HG02571 (cell line): Measurements from ENCODE around the gene TEX14.
"Not testable (repeated sequence)": the region's sequence is repeated elsewhere in the genome, so short reads cannot be mapped to it uniquely, and the experiment has no call there.

Experiments
- ATAC-seq: cut with Tn5 transposase; IDR thresholded peaks from one replicate; pipeline ENCODE4 v1.9.1; 2021; ENCODE audit warnings: mild to moderate bottlenecking, moderate library complexity; ENCODE audit not compliant: unreplicated experiment

The TEX14 gene

DNA sequence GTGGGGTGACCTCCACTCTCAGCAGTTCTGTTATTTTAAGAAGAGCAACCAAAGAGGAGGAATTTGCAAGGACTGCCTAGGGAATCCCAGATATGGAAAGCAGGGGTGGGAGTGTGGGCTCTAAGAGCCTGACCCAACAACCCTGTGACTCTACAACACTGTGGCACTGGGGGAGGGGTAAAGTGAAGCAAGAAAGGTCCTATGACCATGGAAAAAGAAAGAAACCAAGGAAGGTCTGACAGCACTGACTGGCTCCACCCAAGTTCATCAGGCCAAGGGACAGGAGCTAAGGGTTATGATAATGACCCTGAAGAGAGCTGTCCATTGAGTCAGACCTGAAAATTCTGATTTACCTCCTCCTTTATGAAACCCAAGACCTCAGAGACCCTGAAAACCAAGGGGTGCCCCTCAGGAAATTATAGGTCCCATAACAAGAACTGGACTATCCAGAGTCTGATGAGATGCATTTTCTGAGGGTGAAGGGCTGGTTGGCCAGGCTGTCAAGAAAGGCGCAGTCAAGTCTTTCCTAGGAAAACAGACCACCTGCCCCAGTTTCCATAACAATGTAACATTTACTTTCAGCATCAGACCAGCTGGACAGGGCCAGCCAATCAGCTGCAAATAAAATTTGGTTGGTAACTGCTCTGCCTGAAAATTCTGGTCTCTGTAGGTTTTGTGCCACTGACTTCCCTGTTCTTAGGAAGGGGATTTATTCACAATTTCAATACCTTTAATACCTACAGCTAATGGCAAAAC, 123.6 kb downstream of the TEX14 start:
- no peak for ATAC-seq

DNA sequence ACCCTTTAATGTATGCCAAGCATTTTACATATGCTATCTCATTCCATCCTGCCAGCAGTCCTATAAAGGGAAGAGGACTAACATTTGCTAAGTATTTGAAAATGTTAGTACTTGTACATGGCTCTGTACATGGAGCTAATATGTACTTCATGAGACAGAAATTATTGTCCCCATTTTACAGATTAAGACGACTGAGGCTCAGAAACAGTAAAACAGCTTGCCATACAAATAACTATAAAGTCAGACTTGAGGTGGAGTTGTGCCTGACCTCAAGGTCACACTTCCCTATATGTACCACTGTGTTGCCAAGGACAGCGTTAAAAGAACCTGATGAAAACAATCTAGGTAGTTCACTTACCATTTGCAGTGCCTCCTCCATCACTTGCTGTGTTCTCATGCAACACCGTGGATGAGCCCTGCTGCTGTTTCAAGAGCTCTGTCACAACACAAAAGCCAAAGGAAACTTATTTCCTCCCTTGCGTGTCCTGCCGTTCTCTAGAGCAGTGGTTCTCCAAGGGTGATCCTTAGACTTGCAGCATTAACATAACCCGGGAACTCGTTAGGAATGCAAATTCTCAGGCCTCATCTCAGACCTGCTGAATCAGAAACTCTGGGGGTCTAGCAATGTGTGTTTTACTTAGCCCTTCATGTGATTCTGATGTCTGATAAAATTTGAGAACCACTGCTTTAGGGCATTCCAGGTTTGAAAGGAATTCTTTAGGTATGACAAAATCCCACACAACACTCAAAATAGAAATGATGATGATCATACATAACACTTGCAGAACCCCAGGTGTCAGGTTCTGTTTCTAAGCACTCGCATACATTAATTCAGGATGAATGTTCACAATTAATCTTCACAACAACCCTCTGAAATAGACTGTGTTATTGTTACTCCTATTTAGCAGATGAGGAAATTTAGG, 126.2 kb downstream of the TEX14 start:
- ATAC-seq, result no peak

DNA sequence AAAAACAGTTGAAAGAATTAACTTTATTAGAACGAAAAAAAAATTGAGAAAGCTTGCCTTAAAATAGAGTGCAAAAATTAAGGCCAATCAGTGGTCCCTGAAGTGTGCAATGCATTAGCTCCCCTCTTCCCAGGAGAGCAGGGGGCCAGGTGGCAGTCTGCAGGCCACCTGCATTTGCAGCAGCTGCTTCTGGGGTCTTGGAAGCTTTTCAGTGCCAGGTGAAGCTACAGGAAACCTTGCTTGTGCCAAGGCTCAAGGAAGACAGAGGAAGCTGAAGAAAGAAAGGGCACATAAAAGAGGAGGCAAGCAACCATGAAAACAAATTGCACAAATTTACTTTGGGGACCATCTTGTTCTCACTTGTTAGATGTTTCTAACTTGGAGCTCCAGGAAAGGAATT, 126.9 kb downstream of the TEX14 start:
- no peak for ATAC-seq

DNA sequence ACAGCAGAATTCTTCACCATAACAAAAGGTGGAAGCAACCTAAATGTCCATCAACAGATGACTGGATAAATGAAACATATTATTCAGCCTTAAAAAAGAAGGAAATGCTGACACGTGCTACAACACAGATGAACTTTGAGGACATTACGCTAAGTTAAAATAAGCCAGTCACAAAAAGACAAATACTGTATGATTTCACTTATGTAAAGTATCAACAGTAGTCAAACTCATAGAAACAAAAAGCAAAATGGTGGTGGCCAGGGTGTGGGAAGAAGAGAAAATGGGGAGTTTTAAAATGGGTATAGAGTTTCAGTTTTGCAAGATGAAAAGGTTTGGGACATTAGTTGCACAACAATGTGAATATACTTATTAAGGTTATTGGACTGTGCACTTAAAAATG, 127.6 kb downstream of the TEX14 start:
- ATAC-seq, result no peak

DNA sequence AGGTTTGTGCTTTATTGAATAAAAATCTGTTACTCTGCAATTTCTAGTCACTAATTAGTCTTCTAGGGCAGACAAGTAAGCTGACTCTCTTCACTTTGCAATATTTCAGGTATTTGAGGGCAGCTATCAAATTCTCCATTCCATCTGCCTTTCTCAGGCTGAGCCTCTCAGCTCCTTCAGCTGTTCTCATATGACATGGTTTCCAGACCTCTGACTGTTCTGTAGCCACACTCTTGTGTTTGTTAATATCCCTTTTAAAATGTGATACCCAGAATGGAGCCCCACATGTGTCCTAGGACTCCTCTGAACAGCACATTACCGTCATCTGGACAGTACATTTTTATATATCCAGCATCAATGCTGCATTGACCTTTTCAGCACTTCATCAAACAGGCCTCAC, 131.3 kb downstream of the TEX14 start:
- no peak for ATAC-seq

DNA sequence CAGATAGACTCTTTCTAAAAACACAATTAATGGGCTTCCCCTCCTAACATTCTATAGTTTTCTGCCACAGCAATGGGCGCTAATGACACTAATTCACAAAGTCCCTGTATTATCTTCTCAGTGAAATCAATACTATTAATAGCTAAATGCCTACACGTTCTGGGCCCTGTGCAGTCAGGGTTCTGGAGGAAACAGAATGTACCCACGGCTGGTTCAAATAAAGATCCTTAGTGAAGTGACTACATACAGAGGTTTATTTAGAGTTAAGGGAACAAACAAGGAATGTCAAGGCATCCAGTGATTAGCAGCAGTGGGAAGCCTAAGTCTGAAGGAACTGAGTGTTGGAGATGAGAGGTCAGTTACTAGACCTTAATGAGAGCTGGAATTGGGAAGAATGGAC, 133.9 kb downstream of the TEX14 start:
- no peak for ATAC-seq

DNA sequence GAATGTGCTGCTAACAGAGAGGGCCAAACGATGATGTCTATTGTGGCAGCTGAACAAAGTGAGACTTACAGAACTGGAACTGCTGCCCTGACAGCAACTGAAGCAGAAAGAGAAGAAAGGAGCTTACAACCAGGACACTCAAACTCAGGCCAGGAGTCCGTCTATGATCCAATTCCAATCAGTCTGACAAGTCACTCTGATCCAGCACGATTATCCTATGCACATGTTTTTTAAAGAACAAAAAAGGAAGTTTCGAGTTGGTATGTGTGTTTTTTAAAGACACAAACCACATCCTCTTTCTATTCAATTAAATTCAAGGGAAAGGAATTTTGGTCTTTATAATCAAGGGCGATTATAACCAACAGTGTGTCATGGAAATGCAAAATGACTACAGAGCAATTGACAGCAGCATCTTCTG, 135.0 kb downstream of the TEX14 start:
- ATAC-seq, result no peak

DNA sequence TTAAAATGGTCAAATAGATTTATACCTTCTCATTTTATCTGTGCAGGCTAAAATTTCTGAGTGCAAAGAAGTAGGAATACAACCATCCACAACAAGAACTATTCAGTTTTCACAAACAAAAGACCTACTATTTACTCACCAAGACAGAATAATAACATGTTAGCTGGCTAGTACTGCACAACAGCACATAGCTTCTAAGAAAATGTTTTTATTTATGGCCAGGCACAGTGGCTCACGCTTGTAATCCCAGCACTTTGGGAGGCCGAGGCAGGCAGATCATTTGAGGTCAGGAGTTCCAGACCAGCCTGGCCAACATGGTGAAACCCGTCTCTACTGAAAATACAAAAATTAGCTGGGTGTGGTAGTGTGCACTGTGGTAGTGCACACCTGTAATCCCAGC, 136.7 kb downstream of the TEX14 start:
- ATAC-seq, result not testable (repeated sequence)

DNA sequence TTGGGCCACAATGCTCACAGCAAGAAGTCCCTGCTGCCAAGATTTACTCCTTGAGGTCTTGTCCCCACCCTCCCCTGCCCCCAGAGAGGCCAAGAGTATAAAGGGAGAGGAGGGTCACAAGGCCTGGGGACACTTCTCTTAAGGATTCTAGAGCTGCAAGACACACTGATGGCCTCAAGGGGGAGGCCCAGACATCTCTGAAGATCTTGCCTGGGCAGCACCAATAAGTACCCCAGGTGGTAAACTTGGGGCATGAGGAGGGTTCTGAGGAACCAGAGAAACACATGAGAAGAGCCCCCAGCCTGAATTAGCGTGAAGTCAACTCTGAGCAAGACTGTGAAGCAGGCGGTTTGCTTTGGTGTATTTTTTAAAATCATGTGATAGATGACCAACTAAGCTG, 150.6 kb downstream of the TEX14 start:
- ATAC-seq, result no peak

DNA sequence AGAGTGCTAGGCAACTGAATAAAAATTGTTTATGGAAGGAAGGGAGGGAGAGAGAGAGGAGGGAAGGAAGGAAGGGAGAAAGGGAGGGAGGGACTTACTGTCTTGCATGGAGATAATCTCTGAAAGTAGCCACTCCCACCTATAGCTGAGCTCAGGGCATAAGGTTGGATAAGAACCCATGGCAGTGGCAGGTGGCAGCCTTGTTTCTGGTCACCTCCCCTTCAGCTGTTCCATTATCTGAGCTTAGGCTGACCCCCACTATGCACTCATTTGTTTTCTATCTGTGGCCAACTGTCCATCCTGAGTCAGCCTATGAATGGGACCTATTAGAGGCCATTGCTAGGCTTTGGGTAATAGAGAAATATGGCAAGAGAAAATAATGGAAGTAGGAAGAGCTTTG, 152.1 kb downstream of the TEX14 start:
- ATAC-seq, result no peak

DNA sequence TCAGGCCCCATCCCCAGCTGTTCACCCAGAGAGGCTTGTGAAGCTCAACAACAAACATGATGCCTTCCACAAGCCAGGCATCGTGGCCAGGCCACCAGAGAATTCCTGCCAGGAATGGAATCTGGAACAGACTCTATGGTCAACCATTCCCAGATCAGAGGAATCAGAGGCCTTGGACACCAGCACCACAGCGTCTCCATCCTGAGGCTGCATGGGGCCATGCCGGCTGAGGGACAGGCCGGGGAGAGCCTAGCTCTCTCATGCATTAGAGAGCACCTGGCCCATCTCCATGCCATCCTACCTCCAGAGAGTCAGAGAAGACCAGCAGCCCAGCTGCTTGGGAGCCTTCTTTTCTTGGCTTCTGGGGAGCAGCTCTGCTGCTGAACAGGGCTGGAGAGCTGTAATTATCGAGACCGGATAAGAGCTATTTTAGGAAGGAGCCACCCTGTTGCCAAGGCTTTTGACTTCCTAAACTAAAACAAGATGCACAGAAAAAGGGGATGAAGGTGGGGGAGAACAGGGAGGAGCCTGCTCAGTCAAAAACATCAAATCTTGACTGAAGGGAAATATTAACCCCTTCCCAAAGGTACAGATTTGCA, 152.9 kb downstream of the TEX14 start:
- ATAC-seq, result no peak

DNA sequence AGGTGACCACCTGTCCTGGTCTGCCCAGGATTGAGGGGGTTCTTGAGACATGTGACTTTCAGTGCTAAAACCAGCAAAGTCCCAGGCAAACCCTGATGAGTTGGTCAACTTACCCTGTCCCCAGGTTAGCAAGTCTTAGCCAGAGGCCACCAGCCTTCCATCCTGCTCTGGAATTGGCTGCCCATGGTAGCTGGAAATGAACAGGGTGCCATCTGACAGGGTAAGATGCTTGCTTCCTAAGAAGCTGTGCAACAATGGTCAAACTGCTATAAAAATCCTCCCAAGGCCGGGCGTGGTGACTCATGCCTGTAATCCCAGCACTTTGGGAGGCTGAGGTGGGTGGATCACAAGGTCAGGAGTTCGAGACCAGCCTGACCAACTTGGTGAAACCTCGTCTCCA, 154.6 kb downstream of the TEX14 start:
- no peak for ATAC-seq

DNA sequence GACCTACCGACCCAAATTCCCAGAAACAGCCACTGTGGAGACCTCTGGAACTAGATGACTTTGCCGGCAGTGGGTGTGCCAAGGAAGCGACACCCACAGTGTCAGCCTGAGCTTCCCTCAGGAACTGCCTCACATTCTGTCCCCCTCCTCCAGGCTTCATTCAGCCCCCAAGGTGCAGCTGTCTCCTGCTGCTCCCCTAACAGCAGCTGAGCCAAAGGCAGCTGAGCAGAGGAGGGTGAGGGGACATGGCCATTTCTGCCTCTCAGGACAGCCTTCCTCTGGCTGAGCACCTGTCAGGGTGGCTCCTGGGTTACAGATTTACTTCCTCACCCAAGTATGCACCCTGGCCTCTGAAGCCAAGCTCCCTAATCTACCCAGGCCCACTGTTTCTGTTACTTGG, 155.3 kb downstream of the TEX14 start:
- no peak for ATAC-seq

DNA sequence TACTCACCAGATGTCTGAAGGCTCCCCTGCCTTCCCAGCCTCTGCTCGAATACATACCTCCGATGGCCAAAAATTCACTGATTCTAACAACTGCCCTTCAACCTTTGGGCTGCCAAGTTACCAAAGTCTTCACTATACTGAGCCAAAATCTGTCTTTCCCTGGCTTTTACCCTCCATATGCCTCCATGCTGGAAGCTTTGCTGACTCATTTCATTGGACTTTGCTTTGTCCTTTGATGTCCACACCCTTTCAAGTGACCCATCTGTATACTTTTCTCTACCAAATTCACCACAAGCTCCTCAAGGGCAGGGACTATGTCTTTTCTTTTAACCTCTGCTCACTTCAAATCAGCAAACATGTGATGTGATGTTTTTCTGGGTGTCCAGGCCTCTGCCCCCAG, 156.4 kb downstream of the TEX14 start:
- no peak for ATAC-seq

DNA sequence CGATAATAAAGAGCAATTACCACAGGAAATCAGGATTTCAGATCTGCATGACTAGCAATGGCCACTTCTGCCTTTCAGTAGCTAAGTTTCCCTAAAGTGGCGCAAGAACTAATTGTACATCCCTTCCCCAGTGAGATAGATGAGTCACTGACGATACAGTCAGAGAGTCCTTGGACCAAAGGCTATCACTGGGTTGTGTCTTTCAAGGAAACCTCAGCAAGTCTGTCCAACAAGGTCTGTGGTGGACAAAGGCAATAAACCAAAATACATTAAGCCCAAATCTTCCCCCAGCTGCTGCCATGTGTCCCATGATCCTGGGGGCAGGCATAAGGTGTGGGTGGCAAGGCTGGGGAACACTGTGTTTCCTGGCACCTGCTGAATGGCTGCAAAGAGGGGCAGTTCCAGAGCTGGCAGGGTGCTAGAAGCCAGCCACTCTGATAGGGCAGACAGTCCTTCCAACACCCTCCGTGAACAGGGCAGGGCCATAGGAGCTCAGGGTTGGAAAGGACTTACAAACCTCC, 156.9 kb downstream of the TEX14 start:
- ATAC-seq, result no peak

DNA sequence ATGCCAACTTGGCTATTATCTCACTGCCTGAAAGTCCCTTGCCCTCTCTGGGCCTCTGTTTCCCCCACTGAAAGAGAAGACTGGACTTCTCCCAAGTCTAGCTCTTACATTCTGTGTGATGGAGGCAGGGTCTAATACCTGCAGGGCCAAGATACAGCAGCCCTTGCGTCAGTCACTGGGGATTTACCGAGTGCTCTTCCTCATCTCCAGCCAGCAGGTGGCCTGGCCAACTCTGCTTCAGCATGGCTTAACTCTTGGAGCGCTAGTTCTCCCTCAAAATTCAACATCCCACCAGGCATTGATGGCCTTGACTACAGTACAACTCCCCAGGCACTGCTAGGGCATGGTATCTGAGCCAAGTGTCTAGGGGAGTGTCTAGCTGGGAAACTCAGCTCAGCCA, 157.5 kb downstream of the TEX14 start:
- no peak for ATAC-seq

DNA sequence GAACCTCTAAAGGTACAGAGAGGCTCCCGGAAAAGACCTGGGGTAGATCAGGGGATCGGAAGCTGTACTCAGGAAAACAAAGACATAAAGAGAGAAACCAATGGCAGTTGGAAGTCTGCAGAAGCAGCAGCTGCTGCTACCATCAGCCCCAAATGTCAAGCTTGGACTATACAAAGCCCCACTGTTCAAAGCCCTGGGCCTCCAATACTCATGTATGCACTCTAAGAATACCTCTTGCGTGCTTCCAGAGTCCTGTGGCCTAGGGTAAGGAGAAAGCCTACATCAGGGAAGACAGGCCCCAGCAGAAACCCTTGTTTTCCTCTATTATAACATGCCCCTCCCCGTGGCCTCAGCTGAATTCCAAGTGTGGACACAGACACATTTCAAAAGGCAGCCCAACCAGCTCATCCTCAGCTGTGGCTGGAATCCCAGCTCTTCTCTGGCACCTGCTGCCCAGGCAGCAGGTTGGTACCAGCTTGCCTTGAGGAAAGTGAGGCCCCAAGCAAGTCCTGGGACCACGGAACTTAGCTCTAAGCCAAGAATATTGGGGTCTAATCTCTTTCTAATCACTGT, 158.1 kb downstream of the TEX14 start:
- ATAC-seq, result no peak

DNA sequence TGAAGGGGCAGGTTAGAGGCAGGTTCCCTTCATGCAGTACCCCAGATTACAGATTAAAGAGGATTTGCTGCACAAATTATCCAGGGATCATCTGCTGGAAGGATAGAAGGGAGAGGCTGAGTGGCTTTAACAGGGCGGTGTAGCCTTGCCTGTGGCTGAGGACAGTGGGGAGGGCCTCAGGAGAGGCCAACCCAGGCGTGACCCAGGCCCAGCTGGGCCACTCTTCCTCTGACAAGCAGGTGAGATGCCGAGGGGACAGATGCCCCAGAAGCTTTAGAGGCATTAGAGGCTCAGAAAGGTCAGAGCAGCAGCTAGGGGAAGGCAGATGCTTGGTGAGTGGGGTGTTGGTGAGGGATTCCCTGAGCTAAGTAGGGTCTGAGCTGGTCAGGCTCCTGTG, 159.3 kb downstream of the TEX14 start:
- ATAC-seq, result no peak

DNA sequence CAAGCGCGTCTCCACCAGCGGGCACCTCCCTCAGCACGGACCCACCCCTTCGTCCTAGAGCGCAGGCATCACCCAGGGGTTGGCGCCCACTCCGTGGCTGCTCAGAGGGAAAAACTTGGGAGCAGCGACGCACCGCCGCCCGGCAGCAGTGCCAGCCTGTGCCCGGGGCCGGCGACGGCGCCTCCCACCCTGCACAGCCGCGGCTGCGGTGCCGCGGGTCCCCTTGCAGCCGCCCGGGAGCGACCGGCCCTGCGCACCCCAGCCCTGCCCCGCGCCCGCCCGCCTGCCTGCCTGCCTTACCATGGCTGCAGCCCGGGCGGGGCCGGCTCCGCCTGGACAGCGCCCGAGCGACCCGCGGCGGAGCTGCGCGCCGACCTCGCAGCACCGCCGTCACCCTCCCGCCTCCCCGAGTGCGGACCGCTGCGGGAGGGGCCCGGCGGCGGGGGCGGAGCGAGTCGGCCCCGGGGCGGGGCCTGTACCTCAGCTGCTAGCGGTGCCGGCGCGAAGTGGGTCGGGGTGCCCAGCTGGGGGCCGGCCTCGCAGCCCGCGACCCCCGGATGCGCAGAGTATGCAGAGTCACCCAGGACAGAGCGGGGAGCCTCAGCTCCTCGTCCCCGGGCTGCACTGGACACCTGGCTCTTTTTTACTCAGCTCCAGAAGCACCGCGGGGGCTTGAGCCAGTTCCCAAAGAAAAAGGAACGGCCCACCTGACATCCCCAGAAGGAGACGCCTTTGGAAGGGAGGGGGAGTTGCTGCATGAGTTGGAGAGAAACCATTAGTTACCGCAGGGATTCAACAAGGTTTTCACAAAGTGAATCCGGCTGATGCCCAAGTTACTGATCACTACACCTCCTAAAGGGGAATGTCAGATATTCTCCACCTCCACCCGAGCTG, 159.9 kb downstream of the TEX14 start:
- ATAC-seq, result peak; percentile 45

DNA sequence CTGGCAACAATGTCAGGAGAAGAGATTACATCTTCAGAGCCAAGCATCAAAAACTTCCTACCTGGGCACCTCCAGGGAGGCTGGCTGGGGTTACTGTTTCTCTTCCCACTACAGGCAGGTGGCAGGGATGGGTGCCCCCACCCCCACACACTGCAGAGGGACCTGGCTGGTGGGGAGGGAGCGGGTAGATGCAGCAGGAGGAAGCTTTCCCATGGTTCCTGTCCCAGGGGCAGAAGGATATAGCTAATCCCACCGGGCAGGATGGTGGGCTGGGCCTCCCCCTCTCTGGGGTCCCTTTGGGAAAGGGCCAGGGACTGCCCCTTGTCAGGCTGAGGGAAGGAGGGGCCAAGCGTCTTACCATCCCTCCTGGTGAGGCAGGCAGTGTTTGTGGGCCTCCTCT, 160.7 kb downstream of the TEX14 start:
- no peak for ATAC-seq
